GM20431 (cell line): ENCODE data around the gene MILR1.

ENCODE experiments used
- in situ Hi-C: fragments of 300-500 bp; cut with MseI, MboI; formaldehyde crosslinking; loops from one replicate; pipeline ENCODE4 v1.15.0; 2020; ENCODE audit warnings: low sequenced_read_pairs; ENCODE audit not compliant: unreplicated experiment

Gene MILR1

GRCh38 chr17:64499805-64500486 is 51.0 kb downstream of the MILR1 start:
- in situ Hi-C loops, result no loop called here

- in situ Hi-C loops, result no loop called here
Measured at GRCh38 chr17:64500487-64500859, 51.6 kb downstream of the MILR1 start.

- in situ Hi-C loops, result no loop called here
Measured at GRCh38 chr17:64500862-64501765, 52.2 kb downstream of the MILR1 start.

GRCh38 chr17:64502021-64502420 is 53.1 kb downstream of the MILR1 start:
- in situ Hi-C loops, result no loop called here

DNA sequence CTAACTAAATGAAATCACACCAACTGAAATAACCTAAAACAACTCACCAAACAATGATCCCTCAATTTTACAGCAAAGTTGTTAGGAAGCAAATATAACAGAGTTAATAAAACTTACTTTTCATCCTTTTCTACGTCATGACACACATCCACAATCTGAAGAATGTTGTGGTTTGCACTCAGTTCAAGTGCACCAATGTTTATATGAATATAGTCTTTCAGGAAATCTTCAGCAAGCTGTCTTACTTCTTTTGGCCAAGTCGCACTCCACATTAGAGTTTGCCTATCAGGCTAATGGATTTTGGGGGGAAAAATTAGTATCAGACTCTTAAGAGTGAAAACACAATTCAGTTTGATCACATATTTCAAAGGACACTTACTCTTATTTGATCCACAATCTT is 53.9 kb downstream of the MILR1 start:
- in situ Hi-C loops, result no loop called here

- in situ Hi-C loops, result no loop called here
Measured at GRCh38 chr17:64503341-64503740, 54.4 kb downstream of the MILR1 start.

DNA sequence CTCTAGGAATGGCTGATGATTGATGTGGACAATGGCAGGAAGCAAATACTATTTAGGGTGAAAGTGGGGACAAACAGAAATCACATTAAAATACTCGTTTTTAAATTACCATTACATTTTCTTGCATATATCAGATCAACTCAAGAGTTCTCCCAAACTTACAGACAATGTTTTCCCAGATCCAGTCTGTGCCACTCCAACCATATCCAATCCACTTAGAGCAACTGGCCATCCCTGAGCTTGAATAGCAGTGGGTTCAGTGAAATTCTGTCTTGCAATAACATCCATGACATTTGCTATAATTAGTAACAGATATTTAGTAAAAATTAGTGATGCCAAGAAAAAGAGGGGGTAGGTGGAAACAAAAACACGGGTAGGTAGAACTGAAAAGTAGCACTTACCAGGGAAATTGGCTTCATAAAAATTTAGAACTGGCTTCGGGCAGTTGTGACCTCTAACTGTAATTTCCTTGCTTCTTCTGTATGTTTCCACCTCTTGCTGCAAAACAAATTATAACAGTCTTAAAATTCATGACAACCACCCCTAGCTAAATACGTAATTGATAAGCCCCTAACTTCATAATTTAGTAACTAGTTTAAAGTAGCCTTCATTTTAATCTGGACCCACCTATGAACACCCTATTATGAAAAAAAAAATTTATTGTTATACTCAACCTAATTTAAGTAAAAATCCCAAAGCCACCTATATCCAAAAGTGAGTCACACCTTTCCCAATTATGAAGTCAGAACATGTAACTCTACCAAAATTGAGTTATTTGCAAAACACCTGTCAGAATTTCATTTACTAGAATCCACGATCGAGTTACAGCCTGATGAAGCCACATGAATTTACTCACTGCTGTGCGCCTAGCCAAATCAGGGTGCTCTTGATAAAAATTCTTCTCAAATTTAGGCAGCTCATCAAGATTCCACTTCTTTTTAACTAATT is 55.2 kb downstream of the MILR1 start:
- in situ Hi-C loops, result no loop called here

DNA sequence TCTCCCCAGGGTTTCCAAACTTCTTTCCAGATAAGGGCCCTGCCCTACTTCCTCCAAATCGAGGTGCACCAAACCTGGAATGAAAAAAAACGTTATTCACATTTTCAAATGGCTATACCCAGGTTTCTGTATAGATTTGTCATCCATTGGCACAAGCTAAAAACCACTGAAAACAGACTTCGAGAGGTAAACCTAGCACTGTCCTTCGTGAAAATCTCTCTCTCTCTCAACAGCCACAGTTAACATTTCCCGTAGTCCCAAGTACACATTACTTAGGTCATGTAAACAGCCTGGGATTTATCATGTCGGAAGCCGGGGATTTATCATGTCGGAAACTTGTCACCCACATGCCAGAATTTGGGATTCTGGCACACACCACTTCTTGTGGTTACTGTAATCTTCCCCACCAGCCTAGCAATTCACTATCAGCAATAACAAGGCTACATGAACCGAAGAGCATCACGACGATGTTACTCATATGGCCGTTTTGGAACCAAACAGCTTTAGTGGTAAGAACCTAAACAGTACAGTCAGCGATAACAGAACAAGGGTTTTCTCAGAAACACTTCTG is 55.9 kb downstream of the MILR1 start:
- in situ Hi-C loops, result no loop called here

- in situ Hi-C loops, result no loop called here
Measured at GRCh38 chr17:64505340-64506200, 56.7 kb downstream of the MILR1 start.

DNA sequence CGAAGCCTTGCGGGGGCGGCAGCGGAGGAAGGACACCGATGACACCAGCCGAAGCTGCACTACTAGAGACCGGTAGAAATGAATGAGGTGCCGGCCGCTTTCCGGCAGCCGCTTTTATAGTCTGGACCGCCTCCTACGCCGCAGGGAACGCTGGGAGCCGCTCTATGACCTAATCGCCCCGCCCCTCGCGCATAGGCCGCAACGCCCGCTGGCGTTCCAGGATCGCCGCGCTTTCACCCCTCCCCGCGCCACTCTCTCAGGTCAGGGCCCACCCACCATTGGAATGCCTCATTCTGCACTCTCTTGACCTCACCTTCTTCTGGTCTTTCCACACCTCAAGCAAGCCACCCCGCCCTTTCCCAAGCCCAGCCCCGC is 57.3 kb downstream of the MILR1 start, which contains the start of gene DDX5:
Gene DDX5, minus strand, starts transcription at position 89 of the 375 bp plus-strand sequence. CDS start 170 bp downstream, outside the sequence.
- in situ Hi-C loops, result no loop called here

GRCh38 chr17:64506576-64507412 is 57.9 kb downstream of the MILR1 start, which contains the start of gene CEP95:
Gene CEP95, plus strand, starts transcription at chr17:64506977. Its CDS starts 121 bp downstream, at chr17:64507098.
- in situ Hi-C loops, result no loop called here

DNA sequence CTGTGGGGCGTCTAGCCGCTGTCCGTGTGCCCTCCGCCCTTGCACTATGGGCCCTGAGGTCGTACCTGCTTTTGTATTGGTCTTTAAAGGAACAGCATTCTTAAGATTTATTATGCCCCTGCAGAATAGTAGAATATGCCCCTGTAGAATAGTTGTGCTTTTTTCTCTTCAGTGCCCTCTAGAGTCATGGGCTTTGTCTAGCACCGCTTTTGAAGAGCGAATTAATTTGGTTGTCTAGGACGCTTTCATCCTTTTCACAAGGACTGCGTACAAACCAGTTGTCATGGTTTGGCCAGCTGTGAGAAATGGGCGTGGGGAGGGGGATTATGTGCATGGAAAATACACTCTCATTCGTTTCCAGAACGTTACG is 58.5 kb downstream of the MILR1 start:
- in situ Hi-C loops, result no loop called here

GRCh38 chr17:64508683-64509082 is 59.8 kb downstream of the MILR1 start:
- in situ Hi-C loops, result no loop called here

DNA sequence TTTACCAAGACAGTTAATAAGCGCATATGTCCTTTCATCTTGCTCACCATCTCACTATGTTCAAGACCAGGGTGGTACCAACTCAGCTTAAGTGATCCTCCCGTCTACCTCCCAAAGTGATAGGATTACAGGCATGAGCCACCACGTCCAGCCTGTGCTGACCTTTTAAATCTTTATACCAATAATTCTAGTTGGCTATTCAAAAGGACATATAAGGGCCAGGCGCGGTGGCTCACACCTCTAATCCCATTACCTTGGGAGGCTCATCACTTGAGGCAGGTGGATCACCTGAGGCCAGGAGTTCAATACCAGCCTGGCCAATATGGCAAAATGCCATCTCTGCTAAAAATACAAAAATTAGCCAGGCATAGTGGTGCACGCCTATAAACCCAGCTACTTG is 60.3 kb downstream of the MILR1 start:
- in situ Hi-C loops, result no loop called here

GRCh38 chr17:64515419-64515818 is 66.5 kb downstream of the MILR1 start:
- in situ Hi-C loops, result no loop called here

DNA sequence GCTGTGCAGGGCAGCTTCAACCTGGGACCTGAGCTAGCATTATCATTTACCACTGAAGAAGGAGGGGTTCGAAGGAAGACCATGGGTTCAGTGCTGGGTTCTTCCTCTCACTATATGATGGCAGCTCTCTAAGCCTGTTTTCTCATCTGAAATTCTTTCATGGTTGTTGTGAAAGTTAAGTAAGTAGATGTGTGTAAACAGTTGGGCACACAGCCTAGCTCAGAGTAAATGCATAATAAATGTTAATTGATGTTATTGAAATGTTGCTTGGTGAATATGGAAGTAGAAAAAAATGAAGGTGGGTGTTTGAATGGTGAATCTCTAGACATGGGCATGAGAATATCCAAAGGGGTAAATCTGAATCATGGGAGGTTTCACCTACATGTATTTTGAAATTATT is 66.9 kb downstream of the MILR1 start:
- in situ Hi-C loops, result no loop called here
